HepG2 (cell line): ENCODE measurements around the gene CCDC6. TPM values are rescaled to one million over a fixed set of nuclear protein-coding genes. Genes with fewer than 3 reads are reported as not detected.

ENCODE experiments used
- ATAC-seq: fragments of 200-7000 bp; cut with Tn5 transposase; 3 replicates; pipeline ENCODE4 v1.9.1; 2020; ENCODE audit warnings: mild to moderate bottlenecking, moderate library complexity
- BruUV-seq: library from RNA; stranded (reverse); fragments of 400-500 nt; replicated peaks from 2 replicates; lab custom pipeline; 2021; lab: Mats Ljungman, UMichigan
- CTCF ChIA-PET: fragments of 300-600 bp; formaldehyde crosslinking; extraction: SDS; loops from one replicate; lab custom pipeline; 2021; ENCODE audit warnings: low total read pairs, inconsistent platforms, low intra/inter-chr PET ratio; lab: Yijun Ruan, JAX
- POLR2A ChIA-PET: fragments of 350-600 bp; sonication (Branson Sonifier 250); formaldehyde crosslinking; loops from one replicate; lab custom pipeline; 2020; ENCODE audit warnings: antibody characterized with exemption, inconsistent platforms; lab: Yijun Ruan, JAX
- DNase-seq: peaks from one replicate; pipeline ENCODE4 v3.0.0-alpha.2; 2015; ENCODE audit warnings: low spot score
- FAIRE-seq: peaks from 3 replicates; lab custom pipeline; 2011; peaks lifted over from hg19 to GRCh38; lab: Jason Lieb, UNC
- H2AFZ ChIP-seq: one replicate; pipeline ENCODE4 v1.6.1; 2011; ENCODE audit warnings: low read length, inconsistent platforms
- H3K27ac ChIP-seq: fragments of 300-600 bp; 3 replicates; pipeline ENCODE4 v1.8.0; 2011; ENCODE audit warnings: mixed run types, mild to moderate bottlenecking, mixed read lengths, low read length, inconsistent platforms; ENCODE audit not compliant: insufficient read depth; ENCODE audit errors: extremely low read length
- H3K27me3 ChIP-seq, 2 experiments: fragments of 200-600 bp in 1 of 2; 2 replicates in 1 of 2; 3 replicates in 1 of 2; pipeline versions ENCODE4 v1.6.0 to v1.8.0; 2011; ENCODE audit warnings: low read length in 2 of 2, mild to moderate bottlenecking in 2 of 2, moderate library complexity in 2 of 2, inconsistent platforms in 1 of 2; ENCODE audit not compliant: insufficient read depth in 2 of 2, control insufficient read depth in 1 of 2
- H3K36me3 ChIP-seq, 2 experiments: fragments of 200-600 bp in 1 of 2; replicated peaks in 1 of 2; 2 replicates in 1 of 2; 3 replicates in 1 of 2; pipeline versions ENCODE4 v1.5.1 to v1.8.0; 2011; ENCODE audit warnings: low read length in 2 of 2, inconsistent platforms in 1 of 2; ENCODE audit not compliant: insufficient read depth in 2 of 2, control insufficient read depth in 1 of 2
- H3K4me1 ChIP-seq: 2 replicates; pipeline ENCODE4 v1.5.1; 2012; ENCODE audit warnings: low read length, inconsistent platforms; ENCODE audit not compliant: insufficient read depth
- H3K4me2 ChIP-seq: 2 replicates; pipeline ENCODE4 v1.6.0; 2011; ENCODE audit warnings: low read depth, low read length, inconsistent platforms
- H3K4me3 ChIP-seq, 3 experiments: fragments of 200-600 bp in 1 of 3; sonication (generic), shearing (Covaris generic) in 1 of 3; replicated peaks in 1 of 3; 2 replicates each; pipeline ENCODE4 v1.5.1; 2011 to 2016; ENCODE audit warnings: low read length in 3 of 3, inconsistent platforms in 2 of 3, low read depth in 2 of 3, mild to moderate bottlenecking in 2 of 3, control low read depth in 1 of 3, mixed read lengths in 1 of 3; ENCODE audit not compliant: insufficient read depth in 1 of 3
- H3K79me2 ChIP-seq: one replicate; pipeline ENCODE4 v1.6.1; 2011; ENCODE audit warnings: low read length, inconsistent platforms; ENCODE audit not compliant: insufficient read depth
- H3K9ac ChIP-seq: 2 replicates; pipeline ENCODE4 v1.6.0; 2011; ENCODE audit warnings: mild to moderate bottlenecking, low read depth, low read length, inconsistent platforms; ENCODE audit not compliant: insufficient read depth
- H3K9me3 ChIP-seq: 2 replicates; pipeline ENCODE4 v1.5.1; 2012; ENCODE audit warnings: mild to moderate bottlenecking, low read length
- H4K20me1 ChIP-seq: 2 replicates; pipeline ENCODE4 v1.6.0; 2011; ENCODE audit warnings: inconsistent platforms, mild to moderate bottlenecking, low read length, moderate library complexity; ENCODE audit not compliant: insufficient read depth
- ATF7 ChIP-seq, 2 experiments: fragments of 450-650 bp in 1 of 2; sonication (generic) in 1 of 2; formaldehyde crosslinking in 1 of 2; IDR thresholded peaks; 2 replicates each; pipeline versions ENCODE4 v1.4.0 to v1.6.1; 2016 to 2020; ENCODE audit warnings: antibody characterized with exemption in 1 of 2, mild to moderate bottlenecking in 1 of 2, missing genetic modification reagents in 1 of 2
- HMGXB3 ChIP-seq: sonication (generic); formaldehyde crosslinking; IDR thresholded peaks from 2 replicates; pipeline ENCODE4 v1.4.0; 2020; ENCODE audit warnings: missing genetic modification reagents, borderline replicate concordance
- UBTF ChIP-seq: sonication (generic); formaldehyde crosslinking; IDR thresholded peaks from 2 replicates; pipeline ENCODE4 v1.4.0; 2020; ENCODE audit warnings: mild to moderate bottlenecking, missing genetic modification reagents
- ZNF33A ChIP-seq: sonication (generic); formaldehyde crosslinking; IDR thresholded peaks from 2 replicates; pipeline ENCODE4 v1.5.1; 2020; ENCODE audit warnings: missing genetic modification reagents, mild to moderate bottlenecking, moderate library complexity, borderline replicate concordance
- ZNF34 ChIP-seq: sonication (generic); formaldehyde crosslinking; IDR thresholded peaks from 2 replicates; pipeline ENCODE4 v1.4.0; 2020; ENCODE audit warnings: mild to moderate bottlenecking, missing genetic modification reagents, borderline replicate concordance
- ZNF512 ChIP-seq: sonication (generic); formaldehyde crosslinking; IDR thresholded peaks from 2 replicates; pipeline ENCODE4 v1.4.0; 2020; ENCODE audit warnings: mild to moderate bottlenecking, missing genetic modification reagents
- WGBS: methylation state at CpG from one replicate; pipeline ENCODE4 v1.1.6; 2017; ENCODE audit warnings: low lambda C conversion rate; 5-methylcytosine and 5-hydroxymethylcytosine counted together
- in situ Hi-C: cut with HindIII; loops from 2 replicates; pipeline ENCODE4 v1.10.0; 2017; ENCODE audit warnings: low pct_unique_long_range_greater_than_20kb; ENCODE audit not compliant: extremely low pct_ligation_motif_present
- intact Hi-C: fragments of 100-400 bp; cut with micrococcal nuclease; formaldehyde crosslinking; loops from one replicate; pipeline ENCODE4 v1.10.0; 2022; ENCODE audit not compliant: unreplicated experiment
- polyA plus RNA-seq, 8 experiments: library from polyadenylated mRNA; depleted of rRNA in 3 of 8; stranded (reverse) in 7 of 8; unstranded in 1 of 8; fragments of >200 nt; fragmentation: Illumina TruSeq in 4 of 8; extraction: Trizol in 4 of 8; gene quantifications; 2 replicates each; pipeline versions ENCODE4 v1.2.1 to v1.2.3, GENCODE V29; 2011 to 2016; ENCODE audit warnings: low read depth in 4 of 8, missing spikeins in 1 of 8, mixed read lengths in 1 of 8; ENCODE audit not compliant: insufficient read depth in 1 of 8
- total RNA-seq, 5 experiments: library from RNA; depleted of rRNA; stranded (reverse); fragments of >200 nt; fragmentation: Illumina TruSeq; extraction: Trizol; gene quantifications; 2 replicates each; pipeline ENCODE4 v1.2.3, GENCODE V29; 2016; ENCODE audit warnings: low read depth in 1 of 5

CCDC6 gene
- total and polyA plus RNA-seq, 2 of the 13 experiments (the other 11 are each of a cell fraction or from before 2014, with no cell fraction given): 17.9 to 18.3 TPM

- TF ChIP-seq HMGXB3 (no peak), ATF7 (IDR thresholded peaks at IDR 0.05) (no peak), ATF7 (CRISPR knock-in tag; IDR thresholded peaks at IDR 0.05) (no peak)
- TF ChIP-seq, all 625 proteins: peak for 0
Measured at GRCh38 chr10:59891936-59892335, 14.4 kb downstream of the CCDC6 start (continued).

GRCh38 chr10:59891349-59891748 is 15.0 kb downstream of the CCDC6 start:
- TF ChIP-seq UBTF (no peak), ZNF512 (CRISPR knock-in tag) (no peak), ZNF33A (no peak), ZNF34 (no peak)
- TF ChIP-seq, all 625 proteins: peak for 0
- H3K4me3 ChIP-seq: no peak overlapping the region
- FAIRE-seq: no peak
- peaks cover 14% of the 10 kb centered on the region for H4K20me1 ChIP-seq
- H3K27me3 ChIP-seq: no peaks in the 10 kb centered on the region
- intact Hi-C loops (no loop called here), in situ Hi-C loops (no loop called here)
- no peak for DNase-seq
- peaks cover 81% of the 10 kb centered on the region for H3K79me2 ChIP-seq
- no peak overlapping the region for H3K27ac ChIP-seq
- H3K36me3 ChIP-seq: 0 out of 5 replicates have a peak, but pooled peaks cover 1 to 5% of the 10 kb centered on the region in 2 experiments
- ATAC-seq: no peak
- no peaks in the 10 kb centered on the region for H3K9me3 ChIP-seq
- ChIA-PET POLR2A (no interaction called here), CTCF (no interaction called here)
- H3K4me2 ChIP-seq: no peak overlapping the region
- no peak overlapping the region for H2AFZ ChIP-seq
- no TSS peak for BruUV-seq
- no peak overlapping the region for H3K9ac ChIP-seq
- 95% methylated on average over 3 of the region's 3 CpGs for WGBS
- H3K4me1 ChIP-seq: peaks cover 32% of the 10 kb centered on the region
